Kidney (tissue), 14 donors: ENCODE measurements around the gene MICAL2. TPM values are rescaled to one million over a fixed set of nuclear protein-coding genes. Genes with fewer than 3 reads are reported as not detected.
A peak's percentile ranks its signal among the peaks of the same experiment; 100 is the strongest.

Experiments
- DNase-seq, 5 donors: peaks; one replicate each; pipeline ENCODE4 v3.0.0-alpha.2; 2013 to 2020
- FAIRE-seq: peaks from 2 replicates; lab custom pipeline; 2012; peaks lifted over from hg19 to GRCh38; lab: Jason Lieb, UNC
- H3K27ac ChIP-seq, 2 donors: one replicate each; pipeline ENCODE4 v1.7.0; 2013; ENCODE audit warnings: low read depth in 2 of 2, low read length in 2 of 2, inconsistent platforms in 1 of 2
- H3K27me3 ChIP-seq: one replicate; pipeline ENCODE4 v1.7.1; 2013; ENCODE audit warnings: low read length, inconsistent platforms; ENCODE audit not compliant: control insufficient read depth, insufficient read depth
- H3K36me3 ChIP-seq, 3 donors: one replicate each; pipeline versions ENCODE4 v1.7.0 to v1.7.1; 2013; ENCODE audit warnings: low read length in 3 of 3, control low read depth in 1 of 3, inconsistent platforms in 1 of 3; ENCODE audit not compliant: insufficient read depth in 3 of 3, control insufficient read depth in 2 of 3
- H3K4me1 ChIP-seq, 3 donors: one replicate each; pipeline versions ENCODE4 v1.7.0 to v1.7.1; 2013; ENCODE audit warnings: low read length in 3 of 3, inconsistent platforms in 1 of 3, low read depth in 1 of 3; ENCODE audit not compliant: control insufficient read depth in 2 of 3, insufficient read depth in 2 of 3
- H3K4me3 ChIP-seq, 3 donors: one replicate each; pipeline versions ENCODE4 v1.7.0 to v1.8.1; 2013; ENCODE audit warnings: low read length in 3 of 3, control low read depth in 1 of 3, inconsistent platforms in 1 of 3
- H3K9ac ChIP-seq, 3 donors: one replicate each; pipeline versions ENCODE4 v1.7.0 to v1.7.1; 2013; ENCODE audit warnings: low read length in 3 of 3, control low read depth in 1 of 3, inconsistent platforms in 1 of 3
- H3K9me3 ChIP-seq, 3 donors: one replicate each; pipeline versions ENCODE4 v1.7.0 to v1.7.1; 2013; ENCODE audit warnings: low read length in 3 of 3, control low read depth in 1 of 3, inconsistent platforms in 1 of 3; ENCODE audit not compliant: control insufficient read depth in 2 of 3, insufficient read depth in 1 of 3
- intact Hi-C: fragments of 100-400 bp; cut with DNase I; formaldehyde crosslinking; loops from one replicate; pipeline ENCODE4 v1.11.1; 2022
- polyA plus RNA-seq: library from polyadenylated mRNA; stranded (reverse); fragments of 350-450 nt; fragmentation: Illumina TruSeq; extraction: RNeasy Lipid Tissue Mini Kit (QIAGEN cat#74804); gene quantifications from one replicate; pipeline ENCODE4 v1.2.3, GENCODE V29; 2014; ENCODE audit warnings: low read depth, low replicate concordance; ENCODE audit not compliant: insufficient read depth
- total RNA-seq: library from RNA; stranded (reverse); fragmentation: NEBNext Ultra II Directional; extraction: Animal tissue kit (Norgen Biotek cat#: 25700); gene quantifications from one replicate; pipeline ENCODE4 v1.2.1, GENCODE V29; 2021
- TF ChIP-seq, protein P1 (sequence below): IDR thresholded peaks from 3 replicates; pipeline ENCODE4 v1.5.1; 2012; ENCODE audit warnings: mild to moderate bottlenecking, moderate library complexity, borderline replicate concordance; ENCODE audit not compliant: insufficient read depth; ENCODE audit errors: extremely low read depth
- donor health status: control.
- donor health status: control.
- donor health status: control.
- donor health status: control.
- donor health status: control.
- donor health status: DM: yes; HTN: yes; CAD: no.
- donor health status: Normal renal cell carcinoma (clear cell type).

MICAL2 gene
- total and polyA plus RNA-seq, 2 donors from 2014 or later: 7.8 to 64.5 TPM

DNA sequence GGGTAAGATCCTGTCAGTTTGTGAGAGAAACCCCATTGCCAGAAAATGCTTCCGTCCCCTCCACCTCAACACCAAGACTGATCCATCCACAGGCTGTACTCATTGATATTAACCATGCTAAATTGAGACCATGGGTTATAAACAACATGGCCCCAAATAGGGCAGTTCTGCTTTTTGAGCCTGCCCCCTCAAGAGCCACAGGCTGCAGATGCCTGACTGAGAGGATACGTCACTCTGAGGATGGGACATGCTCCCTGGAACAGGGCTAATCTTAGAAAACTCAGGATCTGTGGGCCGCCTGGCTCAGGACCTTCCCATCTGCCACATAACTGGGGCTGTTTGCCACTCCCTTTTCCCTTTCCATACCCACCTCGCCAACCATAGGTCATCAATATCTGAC is 99.8 kb downstream of the MICAL2 start:
- no peak overlapping the region for H3K4me3 ChIP-seq
- H3K4me1 ChIP-seq: no peaks in the 10 kb centered on the region
- no peaks in the 10 kb centered on the region for H3K9me3 ChIP-seq
- DNase-seq (no peak), FAIRE-seq (no peak)
- H3K9ac ChIP-seq: no peak overlapping the region
- peaks cover 0 to 2% (median 0%) of the 10 kb centered on the region in 3 donors for H3K36me3 ChIP-seq
- no peaks in the 10 kb centered on the region for H3K27me3 ChIP-seq
- TF ChIP-seq, protein P1, sequence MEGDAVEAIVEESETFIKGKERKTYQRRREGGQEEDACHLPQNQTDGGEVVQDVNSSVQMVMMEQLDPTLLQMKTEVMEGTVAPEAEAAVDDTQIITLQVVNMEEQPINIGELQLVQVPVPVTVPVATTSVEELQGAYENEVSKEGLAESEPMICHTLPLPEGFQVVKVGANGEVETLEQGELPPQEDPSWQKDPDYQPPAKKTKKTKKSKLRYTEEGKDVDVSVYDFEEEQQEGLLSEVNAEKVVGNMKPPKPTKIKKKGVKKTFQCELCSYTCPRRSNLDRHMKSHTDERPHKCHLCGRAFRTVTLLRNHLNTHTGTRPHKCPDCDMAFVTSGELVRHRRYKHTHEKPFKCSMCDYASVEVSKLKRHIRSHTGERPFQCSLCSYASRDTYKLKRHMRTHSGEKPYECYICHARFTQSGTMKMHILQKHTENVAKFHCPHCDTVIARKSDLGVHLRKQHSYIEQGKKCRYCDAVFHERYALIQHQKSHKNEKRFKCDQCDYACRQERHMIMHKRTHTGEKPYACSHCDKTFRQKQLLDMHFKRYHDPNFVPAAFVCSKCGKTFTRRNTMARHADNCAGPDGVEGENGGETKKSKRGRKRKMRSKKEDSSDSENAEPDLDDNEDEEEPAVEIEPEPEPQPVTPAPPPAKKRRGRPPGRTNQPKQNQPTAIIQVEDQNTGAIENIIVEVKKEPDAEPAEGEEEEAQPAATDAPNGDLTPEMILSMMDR: no peak
- intact Hi-C loops: no loop called here
- no peak overlapping the region for H3K27ac ChIP-seq

DNA sequence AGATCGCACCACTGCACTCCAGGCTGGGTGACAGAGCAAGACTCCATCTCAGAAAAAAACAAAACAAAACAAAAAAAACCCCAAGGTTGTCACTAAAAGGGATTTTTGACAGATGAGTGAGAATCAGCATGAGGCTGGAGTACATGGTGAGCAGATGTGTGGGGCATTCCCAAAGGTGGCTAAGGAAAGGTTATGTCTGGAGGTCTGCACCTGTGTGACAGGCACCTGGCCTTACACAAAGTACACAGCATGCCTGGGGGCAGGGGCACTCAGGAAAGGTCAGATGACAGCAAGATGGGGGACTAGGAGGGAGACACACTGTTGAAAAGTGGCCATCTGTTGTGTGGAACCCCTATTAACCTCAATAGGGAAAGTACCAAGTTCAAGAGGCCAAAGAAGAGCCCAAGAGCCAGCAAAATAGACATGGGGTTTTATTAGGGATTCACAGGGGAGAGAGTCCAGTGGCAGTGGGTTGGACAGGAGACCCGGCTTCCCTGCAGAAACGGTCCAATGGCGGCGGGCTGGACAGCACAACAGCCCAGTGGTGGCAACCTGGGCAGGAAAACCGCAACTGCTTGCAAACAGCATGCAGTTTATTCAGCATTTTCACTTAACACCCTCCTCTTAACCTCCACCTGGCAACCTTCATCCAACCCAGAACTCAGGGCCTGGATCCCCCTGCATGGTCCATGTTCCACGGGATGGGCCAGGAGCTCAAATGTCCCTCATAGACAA is 101.1 kb downstream of the MICAL2 start:
- no peak overlapping the region for H3K27ac ChIP-seq

DNA sequence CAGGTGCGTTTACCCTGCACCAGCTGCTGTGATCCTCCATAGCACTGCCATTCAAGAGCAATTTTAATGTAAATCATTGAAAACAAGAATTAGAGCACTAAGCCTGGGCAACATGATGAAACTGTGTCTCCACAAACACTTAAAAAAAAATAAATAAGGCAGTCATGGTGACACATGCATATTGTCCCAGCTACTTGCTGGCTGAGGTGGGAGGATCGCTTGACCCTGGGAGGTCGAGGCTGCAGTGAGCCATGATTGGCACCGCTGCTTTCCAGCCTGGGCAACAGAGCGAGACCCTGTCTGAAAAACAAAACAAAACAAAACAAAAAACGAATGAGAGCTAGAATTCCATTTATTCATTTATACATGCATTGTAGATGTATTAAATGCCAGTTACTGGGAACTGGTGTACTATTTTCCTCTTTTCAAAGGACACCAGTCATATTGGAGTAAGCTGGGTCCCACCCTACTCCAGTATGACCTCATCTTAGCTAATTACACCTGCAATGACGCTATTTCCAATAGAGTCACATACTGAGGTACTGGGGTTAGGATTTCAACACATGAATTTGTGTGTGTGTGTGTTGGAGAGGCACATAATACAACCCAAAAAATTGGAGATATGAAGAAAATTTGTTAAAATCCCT is 101.9 kb downstream of the MICAL2 start:
- H3K4me1 ChIP-seq: no peaks in the 10 kb centered on the region
- H3K27me3 ChIP-seq: no peaks in the 10 kb centered on the region
- peaks cover 0 to 2% (median 0%) of the 10 kb centered on the region in 3 donors for H3K36me3 ChIP-seq
- FAIRE-seq (no peak), DNase-seq (peak in 1 of 5 donors; percentile 23)
- no peaks in the 10 kb centered on the region for H3K9me3 ChIP-seq
- intact Hi-C loops: no loop called here
- no peak overlapping the region for H3K27ac ChIP-seq
- H3K4me3 ChIP-seq: no peak overlapping the region
- TF ChIP-seq, protein P1: no peak
- H3K9ac ChIP-seq: no peak overlapping the region

More for the DNA sequence above, 101.1 kb downstream of the MICAL2 start:
- TF ChIP-seq, protein P1: no peak
- DNase-seq (no peak), FAIRE-seq (no peak)
- Histone ChIP-seq H3K4me1 (no peaks in the 10 kb centered on the region), H3K36me3 (peaks cover 0 to 2% (median 0%) of the 10 kb centered on the region in 3 donors), H3K9ac (no peak overlapping the region), H3K4me3 (no peak overlapping the region), H3K27me3 (no peaks in the 10 kb centered on the region), H3K9me3 (no peaks in the 10 kb centered on the region)
- intact Hi-C loops: no loop called here
